ENCODE results near the gene CYP19A1. TPM values are rescaled to one million over a fixed set of nuclear protein-coding genes. Genes with fewer than 3 reads are reported as not detected.

CYP19A1 gene
- total RNA-seq, 1 donor from 2014 or later = not detected

GRCh38 chr15:51223771-51224229 is 114.6 kb downstream of the CYP19A1 start:
- Mint-ChIP-seq H3K27ac (ENCODE audit: unreplicated experiment) (no peak overlapping the region), H3K36me3 (ENCODE audit: unreplicated experiment) (no peaks in the 10 kb centered on the region), H3K4me1 (ENCODE audit: low read depth, unreplicated experiment) (peaks cover 3% of the 10 kb centered on the region), H3K4me3 (ENCODE audit: unreplicated experiment) (no peak overlapping the region), H3K9me3 (ENCODE audit: unreplicated experiment) (no peaks in the 10 kb centered on the region), H3K27me3 (ENCODE audit: unreplicated experiment) (no peaks in the 10 kb centered on the region)
- TF ChIP-seq CTCF (IDR thresholded peaks at IDR 0.05; ENCODE audit: partially characterized antibody, unreplicated experiment) = no peak
- DNase-seq = no peak

GRCh38 chr15:51218299-51218938 is 120.0 kb downstream of the CYP19A1 start:
- H3K27ac Mint-ChIP-seq (ENCODE audit: unreplicated experiment) = no peak overlapping the region
- H3K9me3 Mint-ChIP-seq (ENCODE audit: unreplicated experiment) = no peaks in the 10 kb centered on the region
- no peak for TF ChIP-seq CTCF (IDR thresholded peaks at IDR 0.05; ENCODE audit: partially characterized antibody, unreplicated experiment)
- no peak overlapping the region for H3K4me3 Mint-ChIP-seq (ENCODE audit: unreplicated experiment)
- peaks cover 2% of the 10 kb centered on the region for H3K27me3 Mint-ChIP-seq (ENCODE audit: unreplicated experiment)
- DNase-seq = no peak
- H3K4me1 Mint-ChIP-seq (ENCODE audit: low read depth, unreplicated experiment) = no peaks in the 10 kb centered on the region
- no peaks in the 10 kb centered on the region for H3K36me3 Mint-ChIP-seq (ENCODE audit: unreplicated experiment)

- Mint-ChIP-seq H3K27me3 (ENCODE audit: unreplicated experiment) (peaks cover 3% of the 10 kb centered on the region), H3K36me3 (ENCODE audit: unreplicated experiment) (no peaks in the 10 kb centered on the region), H3K4me1 (ENCODE audit: low read depth, unreplicated experiment) (no peaks in the 10 kb centered on the region), H3K4me3 (ENCODE audit: unreplicated experiment) (no peak overlapping the region), H3K27ac (ENCODE audit: unreplicated experiment) (no peak overlapping the region), H3K9me3 (ENCODE audit: unreplicated experiment) (no peaks in the 10 kb centered on the region)
- no peak for TF ChIP-seq CTCF (IDR thresholded peaks at IDR 0.05; ENCODE audit: partially characterized antibody, unreplicated experiment)
- no peak for DNase-seq
These were observed 125.5 kb downstream of the CYP19A1 start for GRCh38 chr15:51212909-51213308.

- Mint-ChIP-seq H3K27me3 (ENCODE audit: unreplicated experiment) (peaks cover 3% of the 10 kb centered on the region), H3K9me3 (ENCODE audit: unreplicated experiment) (no peaks in the 10 kb centered on the region), H3K27ac (ENCODE audit: unreplicated experiment) (no peak overlapping the region), H3K4me3 (ENCODE audit: unreplicated experiment) (no peak overlapping the region), H3K4me1 (ENCODE audit: low read depth, unreplicated experiment) (no peaks in the 10 kb centered on the region), H3K36me3 (ENCODE audit: unreplicated experiment) (no peaks in the 10 kb centered on the region)
- TF ChIP-seq CTCF (IDR thresholded peaks at IDR 0.05; ENCODE audit: partially characterized antibody, unreplicated experiment) = no peak
- no peak for DNase-seq
These were observed 126.2 kb downstream of the CYP19A1 start for GRCh38 chr15:51212239-51212638.

- H3K4me3 Mint-ChIP-seq (ENCODE audit: unreplicated experiment) = no peak overlapping the region
- no peaks in the 10 kb centered on the region for H3K27me3 Mint-ChIP-seq (ENCODE audit: unreplicated experiment)
- no peak overlapping the region for H3K27ac Mint-ChIP-seq (ENCODE audit: unreplicated experiment)
- H3K4me1 Mint-ChIP-seq (ENCODE audit: low read depth, unreplicated experiment) = no peaks in the 10 kb centered on the region
- DNase-seq = no peak
- H3K36me3 Mint-ChIP-seq (ENCODE audit: unreplicated experiment) = no peaks in the 10 kb centered on the region
- H3K9me3 Mint-ChIP-seq (ENCODE audit: unreplicated experiment) = no peaks in the 10 kb centered on the region
- no peak for TF ChIP-seq CTCF (IDR thresholded peaks at IDR 0.05; ENCODE audit: partially characterized antibody, unreplicated experiment)
These were observed 133.1 kb downstream of the CYP19A1 start for GRCh38 chr15:51205050-51205975.
